NCI-H1694 (cell line): ENCODE data around the gene FCMR.
"Not testable (repeated sequence)": the region's sequence is repeated elsewhere in the genome, so short reads cannot be mapped to it uniquely, and the experiment has no call there.

Source experiments
- DNase-seq: peaks from one replicate; lab custom pipeline; 2025; lab: John Stamatoyannopoulos, UW

Gene FCMR

DNA sequence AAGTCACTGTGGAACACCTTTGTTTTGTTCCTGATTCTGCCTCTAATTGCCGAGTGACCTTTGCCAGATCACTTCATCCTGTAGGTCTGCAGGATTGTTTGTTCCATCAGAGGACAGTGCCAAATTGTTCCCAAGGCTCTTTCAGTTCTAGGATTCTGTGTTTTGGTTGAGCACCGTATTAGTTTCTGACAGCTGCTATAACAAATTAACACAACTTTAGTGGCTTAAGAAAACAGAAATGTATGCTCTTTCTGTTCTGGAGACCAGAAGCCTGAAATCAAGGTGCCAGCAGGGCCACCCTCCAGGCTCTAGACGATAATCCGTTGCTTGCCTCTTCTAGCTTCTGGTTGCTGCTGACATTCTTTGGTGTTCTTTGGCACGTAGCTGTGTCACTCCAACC lies 27.9 kb upstream of the FCMR start:
- no peak for DNase-seq

DNA sequence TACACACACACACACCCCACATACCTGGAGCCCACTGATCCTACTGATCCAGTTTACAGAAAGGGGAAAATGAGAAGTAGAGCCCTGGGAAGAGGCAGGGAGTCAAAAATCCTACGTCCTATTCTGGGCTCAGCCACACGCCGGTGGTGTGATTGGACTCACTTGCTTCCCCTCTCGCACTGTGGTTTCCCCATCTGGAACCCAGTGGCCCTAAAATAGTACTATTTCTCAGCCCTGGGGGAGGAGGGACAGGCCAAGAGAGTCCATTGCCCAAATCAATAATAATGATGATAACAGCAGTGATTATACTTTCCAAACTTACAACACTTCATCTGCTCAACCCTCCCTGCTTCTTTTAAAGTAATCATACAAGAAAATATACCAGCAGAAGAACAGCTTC lies 27.5 kb upstream of the FCMR start:
- DNase-seq, result no peak

DNA sequence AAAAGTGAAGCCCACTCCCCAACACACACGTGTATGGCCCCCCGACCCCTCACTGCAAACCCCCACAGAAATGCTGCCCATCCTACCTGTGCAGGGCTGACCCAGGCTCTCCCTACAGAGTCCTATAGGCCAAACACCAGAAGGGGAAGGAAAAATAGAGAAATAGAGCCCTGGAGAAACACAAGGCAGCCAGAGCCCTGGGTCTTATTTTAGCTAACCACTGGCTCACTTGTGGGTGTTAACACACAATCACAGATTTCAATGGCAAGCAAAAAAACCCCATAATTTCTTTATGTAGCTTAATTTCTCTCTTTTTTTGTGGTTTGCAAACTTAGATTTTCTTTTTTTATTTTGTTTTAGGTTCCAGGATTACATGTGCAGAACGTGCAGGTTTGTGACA lies 25.5 kb upstream of the FCMR start:
- no peak for DNase-seq

DNA sequence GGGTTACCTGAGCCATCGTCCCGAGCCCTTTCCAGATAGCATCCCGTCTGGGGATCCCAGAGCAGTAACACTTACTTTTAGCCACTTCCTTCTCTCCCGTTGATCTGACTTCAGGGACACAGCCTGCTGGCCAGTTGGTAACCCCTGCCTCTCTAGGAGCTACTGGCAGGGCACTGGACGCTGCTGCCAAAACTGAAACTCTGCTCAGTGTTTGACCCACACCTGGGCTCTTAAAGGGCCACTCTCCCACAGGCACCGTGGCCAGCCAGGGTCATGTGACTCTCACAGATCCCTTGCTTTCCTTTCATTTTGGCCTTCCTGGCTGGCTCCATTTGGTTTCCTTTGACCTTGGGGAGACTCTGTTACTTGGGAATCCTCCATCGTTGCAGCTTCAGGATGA lies 24.5 kb upstream of the FCMR start, which contains the start of gene PIGR:
Gene PIGR (minus strand): TSS at position 206 of the 400 bp plus-strand sequence. CDS start 5,935 bp downstream, outside the sequence.
- no peak for DNase-seq

DNA sequence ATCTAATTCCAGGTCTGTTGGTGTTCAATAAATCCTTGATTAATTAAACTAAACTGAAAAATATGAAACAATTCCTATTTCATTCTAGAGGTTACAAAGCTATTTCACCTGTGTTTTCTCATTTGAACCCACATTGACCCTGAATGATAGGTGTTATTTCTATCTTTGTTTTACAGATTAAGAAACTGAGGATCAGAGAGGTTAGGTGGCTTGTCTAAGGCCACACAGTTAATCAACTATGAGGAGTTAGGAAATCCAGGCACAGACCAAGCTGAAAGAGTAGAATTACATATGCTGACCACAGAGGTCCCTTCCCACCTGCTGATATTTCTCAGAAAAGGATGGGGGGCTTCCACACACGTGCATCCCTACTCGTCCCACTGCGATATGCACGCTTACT lies 24.0 kb upstream of the FCMR start:
- no peak for DNase-seq

DNA sequence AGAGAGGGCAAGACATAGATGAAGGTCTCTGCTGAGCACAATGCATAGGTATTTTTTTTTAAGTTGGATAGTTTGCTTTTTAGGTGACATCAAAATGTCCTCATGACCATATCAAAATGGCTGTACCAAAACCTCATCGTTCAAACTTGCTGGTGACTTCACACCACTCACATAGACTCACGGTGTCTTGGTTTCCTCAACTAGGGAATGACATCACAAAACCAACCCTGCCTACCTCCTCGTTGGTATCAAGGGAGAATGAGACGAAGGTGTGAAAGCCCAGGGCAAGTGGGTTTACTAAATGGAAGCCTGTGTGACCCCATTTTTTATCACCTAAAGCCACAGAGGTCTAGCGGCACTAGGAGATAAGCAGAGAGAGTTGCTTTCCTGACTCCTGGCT lies 23.0 kb upstream of the FCMR start:
- DNase-seq, result no peak

DNA sequence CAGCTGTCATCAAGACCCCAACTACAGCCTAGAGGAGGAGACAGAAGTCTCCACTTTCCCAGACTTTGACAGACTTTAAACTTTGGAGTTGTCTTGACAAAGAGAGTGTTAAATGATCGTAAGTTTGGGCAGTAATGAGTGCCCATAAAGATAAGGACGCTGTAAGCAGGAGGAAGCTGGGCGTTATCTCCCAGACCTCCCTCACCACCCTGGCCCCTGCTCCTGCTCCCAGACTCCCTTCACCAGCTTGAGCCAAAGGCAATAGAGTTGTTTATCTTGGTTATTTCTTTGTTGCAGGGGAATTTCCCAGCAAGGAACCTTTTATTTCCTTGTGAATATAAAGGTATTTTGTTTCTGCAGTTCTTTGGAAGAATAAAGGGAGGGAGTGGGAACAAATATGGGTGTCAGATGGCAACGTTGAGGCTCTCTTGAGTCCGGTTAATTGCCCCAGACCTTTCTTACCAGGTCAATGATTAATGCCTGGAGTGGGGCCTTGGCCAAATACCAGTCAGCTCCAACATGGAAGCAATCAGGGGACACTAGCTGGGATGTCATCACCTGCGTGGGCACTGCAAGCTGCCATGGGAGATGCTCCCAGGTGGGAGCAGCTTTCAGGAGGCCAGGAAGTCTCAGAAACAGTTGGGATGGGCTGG lies 20.2 kb upstream of the FCMR start:
- no peak for DNase-seq

DNA sequence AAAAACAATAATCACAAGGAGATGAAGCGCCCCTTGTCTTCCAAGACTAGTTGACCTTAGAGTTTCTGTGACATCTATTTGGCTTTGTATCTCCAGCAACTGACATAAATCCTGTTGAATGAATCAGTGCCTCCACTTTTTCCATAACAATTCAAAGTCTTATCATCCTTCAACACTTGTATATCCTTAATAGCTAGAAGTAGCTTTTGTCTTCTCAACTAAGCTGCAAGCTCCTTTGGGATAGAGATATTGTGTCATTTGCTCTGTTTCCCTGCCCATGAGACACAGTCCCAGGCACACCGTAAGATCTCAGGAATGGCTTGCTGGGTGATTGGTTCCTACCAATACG lies 18.8 kb upstream of the FCMR start:
- DNase-seq, result no peak

DNA sequence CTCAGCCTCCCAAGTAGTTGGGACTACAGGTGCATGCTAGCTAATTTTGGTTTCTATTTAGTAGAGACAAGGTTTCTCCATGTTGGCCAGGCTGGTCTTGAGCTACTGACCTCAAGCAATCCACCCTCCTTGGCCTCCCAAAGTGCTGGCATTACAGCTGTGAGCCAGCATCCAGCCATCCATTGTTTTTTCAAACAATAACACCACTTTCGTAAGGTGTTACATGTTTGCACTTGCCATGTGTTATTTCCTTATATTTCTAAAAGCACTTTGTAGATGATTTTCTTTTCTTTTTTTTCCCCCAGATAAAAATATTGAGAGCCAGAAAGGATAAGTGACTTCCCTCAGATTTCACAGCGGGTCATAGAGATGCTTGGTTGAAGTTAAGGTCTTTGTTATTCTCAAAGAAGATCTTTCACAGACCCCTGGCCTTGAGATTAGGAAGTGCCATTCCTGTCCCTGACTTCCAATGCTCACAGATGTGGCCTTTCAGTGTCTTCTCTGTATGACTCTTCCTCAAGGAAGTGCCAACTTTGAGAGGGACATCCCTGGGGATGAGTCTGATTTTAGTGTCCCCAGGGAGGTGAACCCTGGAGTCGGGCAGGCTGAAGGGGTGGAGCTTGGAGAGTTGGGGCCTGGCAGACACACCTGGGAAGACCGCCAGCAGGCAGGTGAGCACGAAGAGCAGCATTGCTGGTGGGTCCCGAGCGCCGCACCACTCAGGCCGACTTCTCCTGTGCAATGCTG lies 18.3 kb upstream of the FCMR start:
- no peak for DNase-seq

DNA sequence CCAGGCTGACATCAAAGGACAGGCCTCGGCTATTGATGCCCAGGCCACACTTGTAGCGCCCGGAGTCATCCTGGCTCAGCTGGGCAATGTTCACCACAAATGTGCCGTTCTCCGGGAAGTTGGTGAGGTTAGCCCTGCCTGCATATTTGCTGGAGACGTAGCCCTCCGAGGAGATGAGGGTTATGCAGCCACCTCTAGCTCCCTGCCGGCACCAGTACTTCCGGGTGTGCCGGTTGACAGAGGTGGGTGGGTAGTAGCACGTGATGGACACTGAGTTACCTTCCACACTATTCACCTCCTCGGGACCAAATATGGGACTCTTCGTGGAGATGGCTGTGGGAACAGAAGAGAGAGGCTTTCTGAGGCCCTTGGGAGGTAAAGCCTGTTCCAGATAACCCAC lies 17.4 kb upstream of the FCMR start:
- DNase-seq, result no peak

DNA sequence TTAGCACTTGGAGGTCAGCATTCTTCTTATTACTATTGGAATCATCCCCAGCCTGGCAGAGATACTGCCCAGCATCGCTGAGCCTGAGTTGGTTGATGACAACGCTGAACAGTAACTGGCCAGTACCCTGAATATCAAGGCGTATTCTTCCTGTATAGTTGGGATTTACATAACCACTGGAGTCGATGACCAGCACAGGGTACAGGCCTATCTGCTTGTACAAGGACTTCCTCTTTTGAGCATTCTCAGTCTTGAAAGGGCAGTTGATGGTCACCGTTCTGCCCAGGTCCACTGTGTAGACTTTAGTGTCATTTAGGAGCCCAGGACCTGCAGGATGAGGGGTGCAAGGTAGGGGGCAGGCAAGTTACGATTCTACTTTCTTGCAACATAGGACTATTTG lies 15.7 kb upstream of the FCMR start:
- DNase-seq, result no peak

DNA sequence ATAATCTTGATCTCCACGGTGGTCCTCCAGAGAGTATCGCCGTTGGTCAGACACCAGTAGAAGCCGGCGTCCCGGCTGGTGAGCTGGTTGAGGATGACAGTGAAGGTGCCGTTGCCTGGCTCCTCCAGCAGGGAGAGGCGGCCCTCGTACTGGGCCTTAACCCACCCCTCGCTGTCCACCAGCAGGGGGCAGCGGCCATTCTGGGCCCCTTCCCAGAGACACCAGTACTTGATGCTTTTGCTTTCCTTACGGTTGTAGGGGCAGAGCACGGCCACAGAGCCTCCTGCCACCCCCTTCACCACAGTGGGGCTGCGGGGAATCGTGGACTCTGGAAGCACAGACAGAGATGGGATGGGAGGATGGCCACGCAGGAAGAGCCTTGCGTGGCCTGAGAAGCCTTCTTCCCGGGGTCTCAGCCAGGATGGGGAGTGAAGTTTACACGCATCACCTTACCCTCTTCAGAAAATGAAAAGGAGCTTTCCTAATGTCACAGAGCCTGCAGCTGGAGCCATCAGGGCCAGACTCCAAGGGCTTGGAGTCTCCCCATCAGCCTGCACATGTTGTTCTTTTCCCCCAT lies 13.8 kb upstream of the FCMR start:
- DNase-seq, result peak; percentile 18

DNA sequence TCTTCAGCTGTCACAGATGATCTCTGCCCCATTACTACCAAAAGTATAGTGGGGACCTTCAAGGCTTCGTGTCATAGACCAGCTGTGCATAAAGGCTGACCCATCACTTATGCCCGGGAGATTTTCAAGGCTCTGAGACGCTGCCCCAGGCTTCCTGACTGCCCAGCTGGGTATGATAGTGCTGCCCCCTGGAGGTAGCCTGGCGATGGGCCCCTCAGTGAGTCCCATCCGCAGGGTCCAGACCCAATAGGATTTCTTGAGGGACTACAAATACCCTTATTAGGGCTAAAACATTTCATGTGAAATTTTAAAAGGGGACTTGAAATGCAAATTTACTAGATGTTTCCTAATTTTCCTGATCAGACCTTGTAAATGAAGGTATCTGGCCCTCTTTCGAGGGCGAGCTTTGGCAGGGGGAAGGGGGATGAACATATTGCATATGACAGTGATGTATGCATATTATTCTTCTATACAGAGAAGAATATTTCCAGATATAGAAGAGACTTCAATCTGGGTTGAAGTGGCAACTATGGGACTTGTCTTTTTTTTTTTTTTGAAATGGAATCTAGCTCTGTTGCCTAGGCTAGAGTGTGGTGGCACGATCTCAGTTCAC lies 11.7 kb upstream of the FCMR start:
- no peak for DNase-seq

DNA sequence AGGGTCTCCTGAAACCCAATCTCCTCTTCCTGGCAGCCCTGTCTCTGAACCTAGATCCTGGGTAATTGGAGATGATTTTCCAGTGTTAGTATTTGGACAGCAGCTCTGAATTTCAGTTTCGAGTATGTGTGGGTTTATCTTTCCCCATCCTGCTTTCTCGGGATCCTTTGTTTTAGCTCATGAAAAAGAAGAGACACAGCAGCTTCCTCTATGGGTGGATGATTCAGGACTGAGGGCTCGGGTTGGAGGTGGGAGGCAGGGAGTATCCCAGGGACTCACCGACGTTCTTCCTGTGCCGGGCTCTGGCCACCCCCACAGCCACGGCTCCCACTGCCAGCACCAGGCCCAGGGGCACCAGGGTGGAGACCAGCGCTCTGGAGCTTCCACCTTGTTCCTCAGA lies 10.4 kb upstream of the FCMR start:
- DNase-seq, result no peak

DNA sequence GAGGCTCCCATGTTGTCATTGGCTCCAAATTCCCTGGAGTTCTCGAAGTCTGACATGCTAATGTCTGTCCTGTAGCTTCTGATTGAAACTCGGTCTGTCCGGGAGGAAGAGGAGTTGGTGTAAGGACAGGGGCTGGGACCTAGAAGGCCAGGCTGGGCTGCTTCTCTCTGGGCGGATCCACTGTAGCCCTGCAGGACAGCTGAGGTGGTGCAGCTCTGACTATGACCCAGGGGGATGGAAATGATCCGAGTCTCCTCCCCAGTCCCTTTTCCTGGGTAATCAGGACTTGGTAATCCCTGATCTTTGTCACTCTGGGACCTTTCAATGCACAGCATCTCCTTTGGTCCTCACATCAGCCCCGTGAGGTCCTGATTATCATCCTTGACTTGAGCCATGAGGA lies 10.0 kb upstream of the FCMR start:
- no peak for DNase-seq

DNA sequence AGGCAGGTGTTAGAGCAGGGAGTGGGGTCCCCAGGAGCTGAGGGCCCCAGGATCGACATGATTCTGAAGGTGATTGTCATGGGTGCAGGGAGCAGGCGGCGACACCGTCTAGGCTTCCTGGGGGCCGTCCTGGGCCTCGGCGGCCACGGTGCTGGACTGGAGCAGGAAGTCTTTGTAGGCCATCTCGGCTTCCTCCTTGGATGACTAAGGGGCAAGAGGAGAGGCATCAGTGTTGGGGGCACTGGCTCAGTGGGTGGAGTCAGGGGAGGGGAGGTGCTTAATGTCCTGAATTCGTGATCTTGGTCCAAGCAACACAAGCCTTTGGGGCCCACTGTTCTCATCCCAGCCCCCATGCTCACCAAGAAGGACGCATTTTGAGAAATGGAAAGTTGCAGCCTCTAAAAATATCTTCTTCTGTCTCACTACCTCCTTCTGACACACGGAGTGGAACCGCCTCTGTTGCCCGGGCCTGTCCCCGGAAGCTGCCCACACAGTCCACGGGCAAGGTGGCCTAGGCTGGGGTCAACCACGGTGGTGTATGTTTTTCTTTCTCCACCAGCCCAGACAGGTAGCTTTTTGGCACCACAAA lies 8.6 kb upstream of the FCMR start:
- no peak for DNase-seq

DNA sequence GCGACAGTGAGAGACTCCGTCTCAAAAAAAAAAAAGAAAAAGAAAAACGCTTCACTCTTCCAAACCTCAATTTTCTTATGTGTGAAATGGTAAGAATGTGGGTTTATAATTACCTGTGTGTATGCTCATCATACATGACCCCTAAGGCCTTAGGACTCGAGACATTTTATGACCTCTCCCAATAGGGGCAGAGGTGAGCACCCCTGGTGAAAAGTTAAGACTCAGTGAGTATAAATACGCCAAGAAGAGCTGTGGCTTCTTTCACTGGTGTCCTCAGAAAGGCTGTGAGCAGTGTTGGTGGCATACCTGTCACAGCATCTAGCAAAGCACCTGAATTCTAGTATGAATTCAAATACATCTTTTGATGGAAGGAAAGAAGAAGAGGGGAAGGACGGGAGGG lies 7.8 kb upstream of the FCMR start:
- no peak for DNase-seq

DNA sequence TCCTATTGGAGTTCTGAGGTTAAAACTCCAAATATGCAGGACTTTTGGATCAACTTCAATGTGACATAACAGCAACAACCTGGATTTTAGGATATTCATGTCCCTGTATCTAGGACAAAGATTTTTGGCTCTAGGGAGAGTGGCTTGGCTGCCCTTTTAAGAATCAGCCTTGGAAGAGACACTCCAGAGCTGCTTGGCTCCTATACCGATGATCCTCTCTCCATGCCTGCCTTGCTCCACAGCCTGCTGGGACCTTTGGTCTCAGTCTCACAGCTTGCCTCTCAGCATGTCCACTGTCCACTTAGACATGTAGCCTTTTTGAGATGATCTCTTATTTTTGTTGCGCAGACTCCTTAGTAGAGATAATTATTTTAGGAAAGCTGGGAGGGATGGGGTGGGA lies 4.5 kb upstream of the FCMR start:
- DNase-seq, result no peak

DNA sequence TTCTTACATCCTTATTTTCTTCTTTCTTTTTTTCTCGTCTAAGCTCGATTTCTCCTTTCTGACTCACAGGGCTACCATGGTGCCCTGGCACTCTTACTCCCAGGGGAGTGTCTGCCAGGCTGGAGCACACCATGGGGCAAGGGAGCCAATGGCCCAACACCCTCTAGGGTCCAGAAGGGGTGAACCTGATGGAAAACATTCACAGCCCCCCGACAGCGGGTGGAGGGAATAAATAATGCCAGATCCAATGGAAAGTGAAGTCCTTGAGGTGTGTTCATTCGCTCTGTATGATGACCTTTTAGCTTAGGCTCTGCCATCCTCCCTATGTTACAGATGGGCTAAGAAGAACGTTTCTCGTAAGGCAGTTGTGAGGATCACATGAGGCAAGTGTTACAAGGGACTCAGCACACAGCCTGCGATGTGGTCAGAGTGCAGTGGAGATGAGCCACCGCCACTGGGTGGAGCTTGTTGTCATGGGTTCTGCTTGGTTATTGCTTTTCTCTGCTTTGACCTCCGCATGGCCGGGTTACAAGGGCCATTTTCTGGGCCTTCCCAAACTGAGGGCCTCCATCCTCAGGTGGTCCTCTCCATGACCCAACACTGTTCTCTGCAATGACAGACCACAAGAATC lies 3.5 kb upstream of the FCMR start:
- DNase-seq, result no peak

DNA sequence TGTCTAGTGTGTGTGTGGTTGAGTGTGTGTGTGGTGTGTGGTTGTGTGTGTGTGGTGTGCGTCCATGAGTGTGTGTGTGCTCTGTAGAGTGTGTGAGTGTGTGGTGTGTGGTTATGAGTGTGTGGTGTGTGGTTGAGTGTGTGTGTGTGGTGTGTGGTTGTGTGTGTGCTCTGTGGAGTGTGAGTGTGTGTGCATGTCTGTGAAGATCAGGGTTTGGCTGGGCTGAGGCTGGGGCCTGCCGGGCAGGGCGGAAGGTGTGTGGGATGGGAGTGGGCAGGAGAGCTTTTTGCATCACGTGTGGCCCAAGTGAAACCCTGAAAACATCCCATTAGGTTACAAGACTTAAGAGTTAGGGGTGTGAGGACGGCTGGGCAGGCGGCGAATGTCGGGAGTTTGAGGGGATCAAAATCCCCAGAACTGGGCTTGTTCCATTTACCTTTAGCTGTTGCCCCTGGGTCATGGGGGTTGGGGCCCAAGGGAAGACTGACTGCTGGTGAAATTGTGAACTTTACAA lies 2.9 kb upstream of the FCMR start:
- no peak for DNase-seq

DNA sequence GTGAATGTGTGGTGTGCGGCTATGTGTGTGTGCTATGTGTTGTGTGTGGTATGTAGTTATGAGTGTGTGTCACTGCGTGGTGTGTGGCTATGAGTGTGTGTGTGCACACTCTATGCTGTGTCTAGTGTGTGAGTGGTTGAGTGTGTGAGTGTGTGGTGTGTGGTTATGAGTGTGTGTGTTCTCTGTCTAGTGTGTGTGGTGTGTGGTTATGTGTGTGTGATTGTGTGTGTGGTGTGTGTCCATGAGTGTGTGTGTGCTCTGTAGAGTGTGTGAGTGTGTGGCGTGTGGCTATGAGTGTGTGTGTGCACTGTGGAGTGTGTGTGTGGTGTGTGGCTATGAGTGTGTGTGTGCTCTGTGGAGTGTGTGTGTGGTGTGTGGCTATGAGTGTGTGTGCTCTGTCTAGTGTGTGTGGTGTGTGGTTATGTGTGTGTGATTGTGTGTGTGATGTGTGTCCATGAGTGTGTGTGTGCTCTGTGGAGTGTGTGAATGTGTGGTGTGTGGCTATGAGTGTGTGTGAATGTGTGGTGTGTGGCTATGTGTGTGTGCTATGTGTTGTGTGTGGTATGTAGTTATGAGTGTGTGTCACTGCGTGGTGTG lies 2.3 kb upstream of the FCMR start:
- DNase-seq, result not testable (repeated sequence)
